ENCODE data around the gene APRT.
"Not testable (repeated sequence)": the region's sequence is repeated elsewhere in the genome, so short reads cannot be mapped to it uniquely, and the experiment has no call there.

APRT gene

DNA sequence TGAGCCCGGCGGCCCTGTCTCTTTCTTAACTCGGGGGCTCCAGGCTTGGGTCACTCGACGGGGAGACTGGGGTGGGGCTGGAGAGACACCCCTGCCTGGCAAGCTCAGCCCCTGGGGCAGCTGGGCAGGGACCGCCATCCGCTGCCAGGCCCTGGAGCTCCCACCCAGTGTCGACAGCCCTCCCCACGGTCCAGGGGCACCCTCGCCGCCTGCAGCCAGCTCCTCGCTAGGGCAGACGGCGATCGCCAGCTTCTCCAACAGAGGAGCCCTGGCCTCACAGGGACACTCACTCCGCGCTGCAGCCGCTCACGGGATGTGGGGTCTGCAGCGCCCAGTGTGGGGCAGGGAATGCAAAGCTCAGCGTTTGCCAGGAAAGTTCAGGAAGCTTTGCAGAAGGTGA lies 16.0 kb upstream of the APRT start:
- no peak for DNase-seq (ENCODE audit: low spot score)
- TF ChIP-seq, protein P1, sequence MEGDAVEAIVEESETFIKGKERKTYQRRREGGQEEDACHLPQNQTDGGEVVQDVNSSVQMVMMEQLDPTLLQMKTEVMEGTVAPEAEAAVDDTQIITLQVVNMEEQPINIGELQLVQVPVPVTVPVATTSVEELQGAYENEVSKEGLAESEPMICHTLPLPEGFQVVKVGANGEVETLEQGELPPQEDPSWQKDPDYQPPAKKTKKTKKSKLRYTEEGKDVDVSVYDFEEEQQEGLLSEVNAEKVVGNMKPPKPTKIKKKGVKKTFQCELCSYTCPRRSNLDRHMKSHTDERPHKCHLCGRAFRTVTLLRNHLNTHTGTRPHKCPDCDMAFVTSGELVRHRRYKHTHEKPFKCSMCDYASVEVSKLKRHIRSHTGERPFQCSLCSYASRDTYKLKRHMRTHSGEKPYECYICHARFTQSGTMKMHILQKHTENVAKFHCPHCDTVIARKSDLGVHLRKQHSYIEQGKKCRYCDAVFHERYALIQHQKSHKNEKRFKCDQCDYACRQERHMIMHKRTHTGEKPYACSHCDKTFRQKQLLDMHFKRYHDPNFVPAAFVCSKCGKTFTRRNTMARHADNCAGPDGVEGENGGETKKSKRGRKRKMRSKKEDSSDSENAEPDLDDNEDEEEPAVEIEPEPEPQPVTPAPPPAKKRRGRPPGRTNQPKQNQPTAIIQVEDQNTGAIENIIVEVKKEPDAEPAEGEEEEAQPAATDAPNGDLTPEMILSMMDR (IDR thresholded peaks at IDR 0.05; ENCODE audit: extremely low read depth, missing control alignments), result no peak

DNA sequence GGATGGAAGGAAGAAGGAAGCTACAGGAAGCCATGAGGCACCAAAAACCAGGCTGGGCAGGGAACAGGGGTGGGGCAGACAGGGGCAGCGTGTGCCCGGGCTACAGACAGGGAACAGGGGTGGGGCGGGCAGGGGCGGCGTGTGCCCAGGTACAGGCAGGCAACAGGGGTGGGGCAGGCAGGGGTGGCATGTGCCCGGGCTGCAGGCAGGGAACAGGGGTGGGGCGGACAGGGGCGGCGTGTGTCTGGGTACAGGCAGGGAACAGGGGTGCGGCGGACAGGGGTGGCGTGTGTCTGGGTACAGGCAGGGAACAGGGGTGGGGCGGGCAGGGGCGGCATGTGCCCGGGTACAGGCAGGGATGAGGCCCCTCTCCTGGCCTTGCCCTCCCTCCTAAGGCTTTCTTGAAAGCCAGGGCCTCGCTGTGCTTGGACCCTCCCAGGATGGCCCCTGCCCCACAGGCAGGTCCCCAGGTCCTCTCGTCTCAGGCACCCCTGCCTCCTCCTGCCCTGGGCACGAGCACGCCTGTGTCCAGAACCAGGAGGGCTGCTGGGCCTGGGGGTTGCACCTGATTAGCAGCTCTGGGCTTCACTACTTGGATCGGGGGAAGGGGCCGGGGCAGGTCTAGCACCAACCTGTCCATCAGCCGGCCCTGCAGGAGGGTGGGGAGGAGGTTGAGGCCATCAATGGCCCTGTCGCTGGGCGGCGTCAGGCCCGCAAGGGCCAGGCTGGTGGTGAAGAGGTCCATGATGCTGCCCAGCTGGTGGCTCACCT lies 14.5 kb upstream of the APRT start:
- TF ChIP-seq, protein P1 (IDR thresholded peaks at IDR 0.05; ENCODE audit: extremely low read depth, missing control alignments), result no peak

DNA sequence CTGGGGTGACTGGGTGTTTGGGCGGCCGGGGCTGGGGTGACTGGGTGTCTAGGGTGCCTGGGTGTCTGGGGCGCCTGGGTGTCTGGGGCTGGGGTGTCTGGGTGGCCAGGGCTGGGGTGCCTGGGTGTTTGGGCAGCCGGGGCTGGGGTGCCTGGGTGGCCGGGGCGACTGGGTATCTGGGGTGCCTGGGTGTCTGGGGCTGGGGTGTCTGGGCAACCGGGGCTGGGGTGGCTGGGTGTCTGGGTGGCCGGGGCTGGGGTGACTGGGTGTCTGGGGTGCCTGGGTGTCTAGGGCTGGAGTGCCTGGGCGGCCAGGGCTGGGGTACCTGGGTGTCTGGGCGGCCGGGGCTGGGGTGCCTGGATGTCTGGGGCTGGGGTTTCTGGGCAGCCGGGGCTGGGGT lies 13.4 kb upstream of the APRT start:
- TF ChIP-seq, protein P1 (IDR thresholded peaks at IDR 0.05; ENCODE audit: extremely low read depth, missing control alignments), result no peak

More for the DNA sequence above, 14.5 kb upstream of the APRT start:
- DNase-seq (ENCODE audit: low spot score), result no peak

GRCh38 chr16:88824256-88825077 lies 12.7 kb upstream of the APRT start:
- TF ChIP-seq, protein P1 (IDR thresholded peaks at IDR 0.05; ENCODE audit: extremely low read depth, missing control alignments), result no peak
- no peak for DNase-seq (ENCODE audit: low spot score)

More for the DNA sequence above, 13.4 kb upstream of the APRT start:
- no peak for DNase-seq (ENCODE audit: low spot score)

- not testable (repeated sequence) for DNase-seq (ENCODE audit: low spot score)
Observed at GRCh38 chr16:88823646-88824045, 11.9 kb upstream of the APRT start.

GRCh38 chr16:88822281-88823040 lies 10.7 kb upstream of the APRT start:
- TF ChIP-seq, protein P1 (IDR thresholded peaks at IDR 0.05; ENCODE audit: extremely low read depth, missing control alignments), result no peak
- no peak for DNase-seq (ENCODE audit: low spot score)

DNA sequence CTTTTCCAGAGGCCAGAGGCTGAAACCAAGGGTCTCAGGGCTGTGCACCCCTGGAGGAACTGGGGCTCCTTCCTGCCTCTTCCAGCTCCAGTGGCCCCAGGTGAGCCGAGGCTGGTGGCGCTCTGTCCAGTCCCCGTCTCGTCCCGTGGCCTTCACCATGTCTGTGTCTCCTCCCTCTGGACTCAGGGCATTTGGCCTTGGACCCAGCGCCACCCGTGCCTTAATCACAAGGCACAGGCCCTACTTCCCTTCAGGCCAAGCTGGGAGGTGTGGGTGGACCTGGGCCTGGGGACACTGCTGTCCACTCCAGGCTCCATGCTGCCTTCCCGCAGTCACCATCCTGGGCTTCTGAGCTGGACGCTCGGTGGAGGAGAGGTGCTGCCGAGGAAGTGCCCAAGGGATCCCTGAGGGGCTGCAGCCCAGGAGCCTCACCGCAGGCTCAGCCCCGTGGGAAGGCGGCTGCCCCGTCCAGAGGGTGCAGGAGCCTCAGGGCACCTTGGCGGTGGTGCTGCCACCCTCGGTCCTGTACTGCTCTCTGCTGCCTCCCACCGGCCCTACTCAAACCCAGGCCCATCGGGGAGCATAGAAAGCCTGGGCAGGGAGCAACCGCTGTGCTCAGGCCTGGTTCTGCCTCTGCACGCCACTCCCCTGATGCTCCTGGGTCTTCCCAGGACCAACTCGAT lies 9.6 kb upstream of the APRT start:
- TF ChIP-seq, protein P1 (IDR thresholded peaks at IDR 0.05; ENCODE audit: extremely low read depth, missing control alignments), result no peak
- no peak for DNase-seq (ENCODE audit: low spot score)

All from GM20000 (cell line).